B cell (primary cell): Measurements from ENCODE around the gene BRINP3. TPM values are rescaled to one million over a fixed set of nuclear protein-coding genes. Genes with fewer than 3 reads are reported as not detected.

Experiments
- ATAC-seq: fragments of 200-7000 bp; cut with Tn5 transposase; one replicate; pipeline ENCODE4 v1.10.0; 2021; ENCODE audit warnings: low read depth, mild to moderate bottlenecking, moderate number of reproducible peaks, moderate library complexity
- CTCF ChIA-PET: fragments of 350-600 bp; sonication (Branson Sonifier 250); formaldehyde crosslinking; loops from one replicate; lab custom pipeline; 2021; ENCODE audit warnings: antibody characterized with exemption, inconsistent platforms; lab: Charles Lee
- POLR2A ChIA-PET: fragments of 350-600 bp; sonication (Branson Sonifier 250); formaldehyde crosslinking; loops from one replicate; lab custom pipeline; 2021; ENCODE audit warnings: antibody characterized with exemption; lab: Charles Lee
- DNase-seq: peaks from one replicate; pipeline ENCODE4 v3.0.0; 2013
- H2AFZ ChIP-seq: 2 replicates; pipeline ENCODE4 v1.6.1; 2012; ENCODE audit warnings: mild to moderate bottlenecking, low read depth, low read length; ENCODE audit not compliant: insufficient read depth, poor library complexity, severe bottlenecking
- H3K27ac ChIP-seq, 2 donors: 1 replicate in 1 of 2; 2 replicates in 1 of 2; pipeline ENCODE4 v1.5.1; 2012 to 2013; ENCODE audit warnings: low read length in 2 of 2, mild to moderate bottlenecking in 2 of 2, moderate library complexity in 1 of 2
- H3K27me3 ChIP-seq, 4 experiments: fragments of 200-600 bp in 1 of 4; sonication (generic) in 1 of 4; replicated peaks in 1 of 4; 1 replicate in 2 of 4; 2 replicates in 2 of 4; pipeline versions ENCODE4 v1.6.1 to v1.7.0; 2013 to 2016; ENCODE audit warnings: low read length in 3 of 4, mild to moderate bottlenecking in 2 of 4, mixed read lengths in 1 of 4, moderate library complexity in 1 of 4; ENCODE audit not compliant: insufficient read depth in 4 of 4, control insufficient read depth in 3 of 4; ENCODE audit errors: control extremely low read depth in 1 of 4
- H3K36me3 ChIP-seq, 2 experiments: replicated peaks in 1 of 2; 1 replicate in 1 of 2; 2 replicates in 1 of 2; pipeline versions ENCODE4 v1.6.1 to v1.7.1; 2013; ENCODE audit warnings: low read length in 1 of 2; ENCODE audit not compliant: insufficient read depth in 2 of 2, control insufficient read depth in 1 of 2; ENCODE audit errors: control extremely low read depth in 1 of 2, extremely low read depth in 1 of 2
- H3K4me1 ChIP-seq, 2 donors: fragments of 200-600 bp in 1 of 2; sonication (generic) in 1 of 2; 1 replicate in 1 of 2; 2 replicates in 1 of 2; pipeline versions ENCODE4 v1.5.1 to v1.6.1; 2013 to 2017; ENCODE audit warnings: low read length in 2 of 2; ENCODE audit not compliant: control insufficient read depth in 2 of 2, insufficient read depth in 2 of 2
- H3K4me2 ChIP-seq: replicated peaks from 2 replicates; pipeline ENCODE3; 2012; ENCODE audit warnings: mild to moderate bottlenecking, low read depth, low read length; ENCODE audit not compliant: poor library complexity, severe bottlenecking
- H3K4me3 ChIP-seq, 5 experiments: fragments of 200-600 bp in 1 of 5; sonication (generic) in 1 of 5; 1 replicate in 3 of 5; 2 replicates in 2 of 5; pipeline versions ENCODE4 v1.5.1 to v1.7.0; 2011 to 2016; ENCODE audit warnings: low read length in 4 of 5, mild to moderate bottlenecking in 4 of 5, low read depth in 2 of 5, control low read depth in 1 of 5, moderate library complexity in 1 of 5; ENCODE audit not compliant: insufficient read depth in 1 of 5; ENCODE audit errors: control extremely low read depth in 1 of 5, extremely low read depth in 1 of 5
- H3K79me2 ChIP-seq: fragments of 200-600 bp; sonication (generic); one replicate; pipeline ENCODE4 v1.6.0; 2016; ENCODE audit warnings: low read length; ENCODE audit not compliant: control insufficient read depth, insufficient read depth
- H3K9ac ChIP-seq: fragments of 200-600 bp; sonication (generic); 2 replicates; pipeline ENCODE4 v1.6.1; 2017; ENCODE audit warnings: mild to moderate bottlenecking, low read length, moderate library complexity
- H3K9me3 ChIP-seq, 3 donors: one replicate each; pipeline versions ENCODE4 v1.6.1 to v1.7.1; 2013; ENCODE audit warnings: low read length in 2 of 3; ENCODE audit not compliant: control insufficient read depth in 2 of 3, insufficient read depth in 1 of 3; ENCODE audit errors: control extremely low read depth in 1 of 3
- H4K20me1 ChIP-seq: 2 replicates; pipeline ENCODE4 v1.6.0; 2012; ENCODE audit warnings: mild to moderate bottlenecking, low read length; ENCODE audit not compliant: insufficient read depth, control insufficient read depth, poor library complexity, severe bottlenecking
- H3K27ac Mint-ChIP-seq: one replicate; pipeline ENCODE4 v1.8.0; 2021; ENCODE audit warnings: mixed read lengths
- H3K27me3 Mint-ChIP-seq: one replicate; pipeline ENCODE4 v1.8.0; 2021; ENCODE audit warnings: mixed read lengths
- H3K4me1 Mint-ChIP-seq: one replicate; pipeline ENCODE4 v1.8.0; 2021; ENCODE audit warnings: mixed read lengths
- H3K4me3 Mint-ChIP-seq: one replicate; pipeline ENCODE4 v1.8.0; 2021; ENCODE audit warnings: mixed read lengths
- H3K9me3 Mint-ChIP-seq: one replicate; pipeline ENCODE4 v1.8.0; 2022; ENCODE audit warnings: mixed read lengths; ENCODE audit not compliant: insufficient read depth
- EZH2 ChIP-seq: IDR thresholded peaks from 2 replicates; pipeline ENCODE4 v1.6.1; 2012; ENCODE audit warnings: borderline replicate concordance, low read depth, mild to moderate bottlenecking, moderate library complexity, low read length; ENCODE audit not compliant: insufficient read depth, poor library complexity, severe bottlenecking
- WGBS: methylation state at CpG from one replicate; pipeline ENCODE4 v1.1.5; 2013; ENCODE audit warnings: missing lambda C conversion rate; ENCODE audit not compliant: insufficient coverage; 5-methylcytosine and 5-hydroxymethylcytosine counted together
- intact Hi-C: fragments of 100-400 bp; cut with micrococcal nuclease; formaldehyde crosslinking; loops from one replicate; pipeline ENCODE4 v1.10.0; 2022
- polyA plus RNA-seq: library from polyadenylated mRNA; depleted of rRNA; stranded (reverse); fragments of >200 nt; gene quantifications from 2 replicates; pipeline ENCODE4 v1.2.3, GENCODE V29; 2012
- total RNA-seq, 2 donors: library from RNA; stranded (reverse); fragments of 120-200 nt in 1 of 2; gene quantifications; 1 replicate in 1 of 2; 2 replicates in 1 of 2; pipeline versions ENCODE4 v1.2.3 to v1.2.4, GENCODE V29; 2013 to 2022
- TF ChIP-seq, protein P1 (sequence below): fragments of 200-600 bp; IDR thresholded peaks from one replicate; pipeline ENCODE4 v1.8.0; 2022; ENCODE audit warnings: antibody characterized with exemption, mild to moderate bottlenecking

Gene BRINP3
- total and polyA plus RNA-seq, 2 donors (not counting 1 experiment from before 2014, with no cell fraction given), result not detected

DNA sequence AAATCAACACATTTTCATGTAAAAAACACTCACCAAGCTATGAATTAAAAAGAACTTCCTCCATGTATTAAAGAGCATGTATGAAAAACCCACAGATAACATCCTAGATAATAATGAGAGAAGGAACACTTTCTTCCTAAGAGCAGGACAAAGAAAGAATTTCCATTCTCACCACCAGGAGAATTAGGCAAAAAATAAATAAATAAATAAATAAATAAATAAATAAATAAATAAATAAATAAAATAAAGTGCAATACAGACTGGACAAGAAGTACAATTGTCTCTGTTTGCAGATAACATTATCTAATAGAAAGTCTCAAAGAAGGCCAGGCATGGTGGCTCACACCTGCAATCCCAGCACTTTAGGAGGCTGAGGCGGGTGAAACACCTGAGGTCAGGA lies 218.2 kb downstream of the BRINP3 start:
- Histone ChIP-seq H3K27ac (no peak overlapping the region), H2AFZ (no peak overlapping the region), H3K4me2 (no peak overlapping the region), H3K27me3 (no peaks in the 10 kb centered on the region), H4K20me1 (no peaks in the 10 kb centered on the region), H3K4me1 (no peaks in the 10 kb centered on the region), H3K36me3 (no peaks in the 10 kb centered on the region), H3K79me2 (no peaks in the 10 kb centered on the region), H3K9ac (no peak overlapping the region), H3K9me3 (peaks cover 0 to 8% (median 0%) of the 10 kb centered on the region in 3 donors), H3K4me3 (no peak overlapping the region)
- POLR2A ChIA-PET, result no interaction called here
- Mint-ChIP-seq H3K4me3 (no peak overlapping the region), H3K9me3 (no peaks in the 10 kb centered on the region), H3K27ac (no peak overlapping the region), H3K4me1 (no peaks in the 10 kb centered on the region), H3K27me3 (no peaks in the 10 kb centered on the region)
- TF ChIP-seq, protein P1, sequence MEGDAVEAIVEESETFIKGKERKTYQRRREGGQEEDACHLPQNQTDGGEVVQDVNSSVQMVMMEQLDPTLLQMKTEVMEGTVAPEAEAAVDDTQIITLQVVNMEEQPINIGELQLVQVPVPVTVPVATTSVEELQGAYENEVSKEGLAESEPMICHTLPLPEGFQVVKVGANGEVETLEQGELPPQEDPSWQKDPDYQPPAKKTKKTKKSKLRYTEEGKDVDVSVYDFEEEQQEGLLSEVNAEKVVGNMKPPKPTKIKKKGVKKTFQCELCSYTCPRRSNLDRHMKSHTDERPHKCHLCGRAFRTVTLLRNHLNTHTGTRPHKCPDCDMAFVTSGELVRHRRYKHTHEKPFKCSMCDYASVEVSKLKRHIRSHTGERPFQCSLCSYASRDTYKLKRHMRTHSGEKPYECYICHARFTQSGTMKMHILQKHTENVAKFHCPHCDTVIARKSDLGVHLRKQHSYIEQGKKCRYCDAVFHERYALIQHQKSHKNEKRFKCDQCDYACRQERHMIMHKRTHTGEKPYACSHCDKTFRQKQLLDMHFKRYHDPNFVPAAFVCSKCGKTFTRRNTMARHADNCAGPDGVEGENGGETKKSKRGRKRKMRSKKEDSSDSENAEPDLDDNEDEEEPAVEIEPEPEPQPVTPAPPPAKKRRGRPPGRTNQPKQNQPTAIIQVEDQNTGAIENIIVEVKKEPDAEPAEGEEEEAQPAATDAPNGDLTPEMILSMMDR, result no peak
- no peak for TF ChIP-seq EZH2
- ATAC-seq (no peak), DNase-seq (no peak)
- CTCF ChIA-PET, result no interaction called here
- intact Hi-C loops, result no loop called here
- no CpG with 5 or more reads among the region's 1 CpG for WGBS

DNA sequence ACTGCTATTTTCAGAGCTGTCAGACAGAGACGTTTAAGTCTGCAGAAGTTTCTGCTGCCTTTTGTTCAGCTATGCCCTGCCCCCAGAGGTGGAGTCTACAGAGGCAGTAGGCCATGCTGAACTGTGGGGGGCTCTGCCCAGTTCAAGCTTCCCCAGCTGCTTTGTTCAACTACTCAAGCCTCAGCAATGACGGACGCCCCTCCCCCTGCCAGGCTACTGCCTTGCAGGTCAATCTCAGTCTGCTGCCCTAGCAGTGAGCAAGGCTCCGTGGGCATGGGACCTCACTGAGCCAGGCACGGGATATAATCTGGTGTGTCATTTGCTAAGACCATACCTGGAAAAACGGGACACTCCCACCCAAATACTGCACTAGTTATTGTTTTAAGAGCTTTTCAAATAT lies 219.7 kb downstream of the BRINP3 start:
- no peaks in the 10 kb centered on the region for H3K4me1 Mint-ChIP-seq
- ChIA-PET CTCF (no interaction called here), POLR2A (no interaction called here)
- Histone ChIP-seq H3K4me3 (no peak overlapping the region), H3K4me1 (no peaks in the 10 kb centered on the region), H3K9me3 (peaks cover 0 to 8% (median 0%) of the 10 kb centered on the region in 3 donors), H4K20me1 (no peaks in the 10 kb centered on the region), H2AFZ (no peak overlapping the region), H3K27me3 (no peaks in the 10 kb centered on the region), H3K4me2 (no peak overlapping the region), H3K79me2 (no peaks in the 10 kb centered on the region), H3K36me3 (no peaks in the 10 kb centered on the region), H3K27ac (no peak overlapping the region), H3K9ac (no peak overlapping the region)
- no peak for ATAC-seq
- no peaks in the 10 kb centered on the region for H3K27me3 Mint-ChIP-seq
- 93% methylated on average over 3 of the region's 6 CpGs for WGBS
- intact Hi-C loops, result no loop called here
- no peak for DNase-seq
- TF ChIP-seq, protein P1, result no peak
- TF ChIP-seq EZH2, result no peak
- peaks cover 7% of the 10 kb centered on the region for H3K9me3 Mint-ChIP-seq
- no peak overlapping the region for H3K4me3 Mint-ChIP-seq
- no peak overlapping the region for H3K27ac Mint-ChIP-seq
